Loucy (cell line): ENCODE measurements around the gene KCNMA1.

Source experiments
- H2AFZ ChIP-seq: fragments of 200-600 bp; sonication (generic); 2 replicates; pipeline ENCODE4 v1.6.0; 2016; ENCODE audit warnings: antibody characterized with exemption, mild to moderate bottlenecking, low read length, moderate library complexity
- H3F3A ChIP-seq: fragments of 200-600 bp; 2 replicates; pipeline ENCODE4 v1.6.0; 2016; ENCODE audit warnings: antibody characterized with exemption, low read depth, mild to moderate bottlenecking
- H3K27me3 ChIP-seq: fragments of 200-600 bp; sonication (generic); 2 replicates; pipeline ENCODE4 v1.6.1; 2014; ENCODE audit warnings: low read length, mild to moderate bottlenecking; ENCODE audit not compliant: insufficient read depth, poor library complexity, severe bottlenecking
- H3K36me3 ChIP-seq: fragments of 200-600 bp; sonication (generic); 2 replicates; pipeline ENCODE4 v1.6.1; 2016; ENCODE audit warnings: low read length; ENCODE audit not compliant: insufficient read depth
- H3K4me1 ChIP-seq: fragments of 200-600 bp; sonication (generic); 2 replicates; pipeline ENCODE4 v1.5.1; 2014; ENCODE audit warnings: low read length, mild to moderate bottlenecking; ENCODE audit not compliant: insufficient read depth, poor library complexity, severe bottlenecking
- H3K4me2 ChIP-seq: fragments of 200-600 bp; sonication (generic); 2 replicates; pipeline ENCODE4 v1.6.0; 2014; ENCODE audit warnings: antibody characterized with exemption, low read length, low read depth, mild to moderate bottlenecking; ENCODE audit not compliant: poor library complexity, severe bottlenecking
- H3K4me3 ChIP-seq: fragments of 200-600 bp; sonication (generic); 2 replicates; pipeline ENCODE4 v1.5.1; 2014; ENCODE audit warnings: low read length, mild to moderate bottlenecking, mixed read lengths; ENCODE audit not compliant: poor library complexity, severe bottlenecking
- H3K79me2 ChIP-seq: fragments of 200-600 bp; sonication (generic); 2 replicates; pipeline ENCODE4 v1.6.1; 2014; ENCODE audit warnings: low read length; ENCODE audit not compliant: insufficient read depth
- H3K9ac ChIP-seq: fragments of 200-600 bp; sonication (generic); 2 replicates; pipeline ENCODE4 v1.6.0; 2014; ENCODE audit warnings: mild to moderate bottlenecking, low read depth, low read length, moderate library complexity; ENCODE audit not compliant: poor library complexity, severe bottlenecking
- H3K9me2 ChIP-seq: fragments of 200-600 bp; sonication (generic); replicated peaks from 2 replicates; pipeline ENCODE4 v1.6.1; 2016; ENCODE audit warnings: low read depth, low read length, mixed read lengths
- H3K9me3 ChIP-seq: fragments of 200-600 bp; sonication (generic); 2 replicates; pipeline ENCODE4 v1.6.1; 2014; ENCODE audit warnings: mild to moderate bottlenecking, antibody characterized with exemption, low read length, low read depth; ENCODE audit not compliant: insufficient read depth
- H4K20me1 ChIP-seq: fragments of 200-600 bp; sonication (generic); 2 replicates; pipeline ENCODE4 v1.6.0; 2014; ENCODE audit warnings: antibody characterized with exemption, low read length, mild to moderate bottlenecking; ENCODE audit not compliant: insufficient read depth, poor library complexity, severe bottlenecking
- CTCF ChIP-seq: fragments of 200-600 bp; sonication (generic); conservative IDR thresholded peaks from 2 replicates; pipeline ENCODE4 v1.5.1; 2014; ENCODE audit warnings: mild to moderate bottlenecking, antibody characterized with exemption, low read length
- EZH2phosphoT487 ChIP-seq: fragments of 200-600 bp; IDR thresholded peaks from 2 replicates; pipeline ENCODE4 v1.6.1; 2018; ENCODE audit warnings: antibody characterized with exemption, mild to moderate bottlenecking, moderate library complexity, borderline replicate concordance

KCNMA1 gene

GRCh38 chr10:77442699-77443189, 194.9 kb downstream of the KCNMA1 start:
- Histone ChIP-seq H3K4me1 (no peaks in the 10 kb centered on the region), H3K27me3 (peaks cover 9% of the 10 kb centered on the region)
- TF ChIP-seq CTCF (no peak), EZH2phosphoT487 (no peak)

GRCh38 chr10:77441353-77442166, 196.0 kb downstream of the KCNMA1 start:
- H3K9me2 ChIP-seq, result no peaks in the 10 kb centered on the region
- H3K9me3 ChIP-seq, result no peaks in the 10 kb centered on the region
- no peaks in the 10 kb centered on the region for H3F3A ChIP-seq
- H4K20me1 ChIP-seq, result no peaks in the 10 kb centered on the region
- TF ChIP-seq EZH2phosphoT487 (no peak), CTCF (no peak)
- no peaks in the 10 kb centered on the region for H3K36me3 ChIP-seq
- H3K79me2 ChIP-seq, result no peaks in the 10 kb centered on the region
- H3K4me1 ChIP-seq, result no peaks in the 10 kb centered on the region
- no peak overlapping the region for H3K4me2 ChIP-seq
- H3K9ac ChIP-seq, result no peak overlapping the region
- peaks cover 9% of the 10 kb centered on the region for H3K27me3 ChIP-seq
- H2AFZ ChIP-seq, result no peak overlapping the region
- no peak overlapping the region for H3K4me3 ChIP-seq

More at GRCh38 chr10:77442699-77443189, 194.9 kb downstream of the KCNMA1 start:
- H3K9me2 ChIP-seq, result no peaks in the 10 kb centered on the region
- H2AFZ ChIP-seq, result no peak overlapping the region
- no peaks in the 10 kb centered on the region for H4K20me1 ChIP-seq
- H3K9ac ChIP-seq, result no peak overlapping the region
- H3K36me3 ChIP-seq, result no peaks in the 10 kb centered on the region
- H3K79me2 ChIP-seq, result no peaks in the 10 kb centered on the region
- no peaks in the 10 kb centered on the region for H3K9me3 ChIP-seq
- H3K4me3 ChIP-seq, result no peak overlapping the region
- no peak overlapping the region for H3K4me2 ChIP-seq
- no peaks in the 10 kb centered on the region for H3F3A ChIP-seq

GRCh38 chr10:77436257-77436975, 201.2 kb downstream of the KCNMA1 start:
- Histone ChIP-seq H3K4me3 (no peak overlapping the region), H3K9me2 (no peaks in the 10 kb centered on the region), H3K9me3 (no peaks in the 10 kb centered on the region), H3K4me2 (no peak overlapping the region), H3F3A (no peaks in the 10 kb centered on the region), H3K27me3 (peaks cover 19% of the 10 kb centered on the region), H3K36me3 (no peaks in the 10 kb centered on the region), H3K9ac (no peak overlapping the region), H2AFZ (no peak overlapping the region), H3K79me2 (no peaks in the 10 kb centered on the region), H4K20me1 (no peaks in the 10 kb centered on the region), H3K4me1 (no peaks in the 10 kb centered on the region)
- TF ChIP-seq EZH2phosphoT487 (no peak), CTCF (no peak)
